ENCODE measurements around the gene EGFL8.

The EGFL8 gene

DNA sequence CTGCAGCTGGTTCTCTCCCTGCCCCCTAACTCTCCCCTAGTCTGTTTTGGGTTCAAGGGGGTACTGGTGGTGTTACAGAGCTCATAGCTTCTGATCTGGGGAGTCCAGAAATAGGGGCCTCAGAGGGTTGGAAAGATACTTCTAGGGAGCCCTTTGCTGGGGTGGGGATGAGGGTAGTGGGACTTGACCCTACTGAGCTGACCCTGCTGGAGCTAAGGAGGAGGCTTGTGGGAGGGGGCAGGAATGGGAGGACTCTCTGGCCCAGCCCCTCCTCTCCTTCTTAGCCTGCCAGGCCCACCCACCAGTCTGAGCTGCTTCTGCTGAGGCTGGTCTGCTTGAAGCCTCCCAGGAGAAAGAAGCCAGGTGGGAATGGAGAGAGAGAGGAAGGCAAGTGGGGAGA lies at the start of gene EGFL8:
Gene EGFL8, plus strand, starts transcription at position 301 of the 400 bp plus-strand sequence. CDS start 1,571 bp downstream, outside the sequence.
- Mint-ChIP-seq H3K4me1 (no peaks in the 10 kb centered on the region), H3K4me3 (no peak within 1 kb of the TSS), H3K27me3 (no peaks in the 10 kb centered on the region), H3K36me3 (peaks cover 19% of the 10 kb centered on the region), H3K27ac (no peak within 1 kb of the TSS), H3K9me3 (no peaks in the 10 kb centered on the region)
- CTCF ChIA-PET, result interaction anchor here (1.1 kb wide), 1 partner anchor 16 kb away, joined by 3 read pairs; no protein-coding TSS in a partner anchor
- DNase-seq, result no peak

DNA sequence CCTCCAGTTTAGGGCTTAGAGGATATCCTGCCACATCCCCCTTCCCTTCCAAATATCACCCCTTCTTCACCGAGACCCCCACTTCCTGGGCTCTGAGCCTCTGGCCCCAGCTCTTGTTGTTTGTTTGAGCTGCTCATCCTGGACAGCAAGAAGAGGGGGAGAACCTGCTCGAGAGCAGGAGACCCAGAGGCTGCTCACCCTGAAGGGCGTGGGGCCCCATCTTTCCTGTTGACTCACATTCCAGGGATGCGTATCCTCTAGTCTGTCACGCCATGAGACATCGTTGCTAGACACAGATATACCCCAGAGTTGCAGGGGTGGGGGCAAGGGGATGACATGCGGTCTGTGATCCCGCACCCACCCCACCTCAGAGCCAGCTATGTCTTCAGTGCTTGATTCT lies 49.6 kb upstream of the EGFL8 start:
- Mint-ChIP-seq H3K36me3 (peaks cover 39% of the 10 kb centered on the region), H3K27me3 (peaks cover 5% of the 10 kb centered on the region), H3K4me3 (no peak overlapping the region), H3K27ac (no peak overlapping the region), H3K9me3 (no peaks in the 10 kb centered on the region), H3K4me1 (peaks cover 8% of the 10 kb centered on the region)
- no peak for DNase-seq
- CTCF ChIA-PET, result interaction anchor here (1.9 kb wide), 1 partner anchor 10 kb away, joined by 5 read pairs; no protein-coding TSS in a partner anchor

DNA sequence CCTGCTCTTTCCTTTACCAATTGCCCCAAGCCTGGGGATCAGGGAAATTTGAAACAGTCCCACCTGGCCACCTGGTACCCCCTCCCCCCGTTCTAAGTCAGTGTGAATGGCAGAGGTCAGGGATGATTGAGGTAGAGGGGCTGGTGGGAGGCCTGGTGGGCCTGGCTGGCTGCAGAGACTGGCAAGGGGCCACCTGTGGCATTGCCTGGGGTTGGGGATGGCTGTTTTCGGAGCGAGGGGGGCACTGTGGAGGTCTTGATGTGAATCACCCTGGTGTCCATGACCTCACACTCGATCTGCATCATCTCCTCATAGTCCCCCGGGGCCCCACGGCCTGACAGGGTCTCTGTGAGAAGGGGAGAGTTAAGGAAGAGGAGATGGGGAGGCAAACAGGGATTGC lies 48.8 kb upstream of the EGFL8 start:
- H3K4me1 Mint-ChIP-seq, result peaks cover 8% of the 10 kb centered on the region
- H3K36me3 Mint-ChIP-seq, result peaks cover 42% of the 10 kb centered on the region
- DNase-seq, result no peak
- no peaks in the 10 kb centered on the region for H3K9me3 Mint-ChIP-seq
- no peak overlapping the region for H3K4me3 Mint-ChIP-seq
- no peak overlapping the region for H3K27ac Mint-ChIP-seq
- H3K27me3 Mint-ChIP-seq, result no peaks in the 10 kb centered on the region
- CTCF ChIA-PET, result interaction anchor here (1.9 kb wide), 1 partner anchor 9 kb away, joined by 5 read pairs; no protein-coding TSS in a partner anchor

DNA sequence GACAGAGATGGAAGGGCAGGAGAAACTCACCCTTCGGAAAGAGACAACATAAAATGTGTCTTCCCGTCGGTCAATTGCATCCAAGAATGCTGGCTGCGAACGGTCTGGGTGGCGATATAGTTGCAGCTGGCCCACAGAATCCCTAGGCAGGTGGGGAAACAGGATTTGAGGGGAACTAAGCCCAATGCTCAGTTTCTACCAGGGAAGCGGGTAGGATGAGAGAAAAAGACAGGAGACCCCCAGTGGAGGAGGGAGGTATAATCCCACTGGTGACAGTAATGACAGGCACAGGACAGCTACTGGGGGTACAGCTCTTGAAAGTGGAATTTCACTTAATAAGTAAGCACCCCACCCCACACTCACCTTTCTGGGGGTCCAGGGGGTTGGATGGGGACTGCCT lies 47.7 kb upstream of the EGFL8 start:
- no peak overlapping the region for H3K27ac Mint-ChIP-seq
- peaks cover 48% of the 10 kb centered on the region for H3K36me3 Mint-ChIP-seq
- peaks cover 8% of the 10 kb centered on the region for H3K4me1 Mint-ChIP-seq
- CTCF ChIA-PET, result interaction anchor here (1.2 to 2.7 kb wide), 3 partner anchors 12 to 79 kb away, joined by 3 to 25 read pairs (median 6); partner anchors contain the start of genes ATF6B and FKBPL
- H3K4me3 Mint-ChIP-seq, result no peak overlapping the region
- no peaks in the 10 kb centered on the region for H3K9me3 Mint-ChIP-seq
- DNase-seq, result no peak
- no peaks in the 10 kb centered on the region for H3K27me3 Mint-ChIP-seq

DNA sequence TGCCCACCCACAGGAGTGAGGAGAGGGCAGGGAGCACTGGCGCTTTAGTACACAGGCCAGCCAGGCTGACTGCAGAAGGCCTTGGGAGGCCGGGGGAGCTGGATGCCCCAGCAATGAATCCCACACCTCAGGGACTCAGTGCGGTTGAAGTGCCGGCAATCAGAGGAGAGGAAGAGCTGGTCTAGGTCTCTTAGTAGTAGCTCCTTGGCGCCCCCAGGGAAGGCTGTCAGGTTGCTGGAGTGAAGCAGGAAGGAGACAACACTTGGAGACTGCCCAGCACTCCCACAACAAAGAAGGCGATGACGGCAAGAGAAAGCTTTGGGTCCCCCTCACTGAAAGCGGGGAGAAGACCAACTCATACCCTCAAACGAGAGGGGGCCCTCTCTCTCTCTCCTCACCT lies 46.9 kb upstream of the EGFL8 start:
- peaks cover 8% of the 10 kb centered on the region for H3K4me1 Mint-ChIP-seq
- H3K27me3 Mint-ChIP-seq, result no peaks in the 10 kb centered on the region
- CTCF ChIA-PET, result interaction anchor here (0.8 to 2.7 kb wide), 8 partner anchors 10 to 297 kb away, joined by 3 to 25 read pairs (median 3); partner anchors contain the start of genes ATF6B and FKBPL
- no peak for DNase-seq
- no peak overlapping the region for H3K4me3 Mint-ChIP-seq
- no peaks in the 10 kb centered on the region for H3K9me3 Mint-ChIP-seq
- H3K36me3 Mint-ChIP-seq, result peaks cover 54% of the 10 kb centered on the region
- H3K27ac Mint-ChIP-seq, result peak overlapping the region; percentile 58

DNA sequence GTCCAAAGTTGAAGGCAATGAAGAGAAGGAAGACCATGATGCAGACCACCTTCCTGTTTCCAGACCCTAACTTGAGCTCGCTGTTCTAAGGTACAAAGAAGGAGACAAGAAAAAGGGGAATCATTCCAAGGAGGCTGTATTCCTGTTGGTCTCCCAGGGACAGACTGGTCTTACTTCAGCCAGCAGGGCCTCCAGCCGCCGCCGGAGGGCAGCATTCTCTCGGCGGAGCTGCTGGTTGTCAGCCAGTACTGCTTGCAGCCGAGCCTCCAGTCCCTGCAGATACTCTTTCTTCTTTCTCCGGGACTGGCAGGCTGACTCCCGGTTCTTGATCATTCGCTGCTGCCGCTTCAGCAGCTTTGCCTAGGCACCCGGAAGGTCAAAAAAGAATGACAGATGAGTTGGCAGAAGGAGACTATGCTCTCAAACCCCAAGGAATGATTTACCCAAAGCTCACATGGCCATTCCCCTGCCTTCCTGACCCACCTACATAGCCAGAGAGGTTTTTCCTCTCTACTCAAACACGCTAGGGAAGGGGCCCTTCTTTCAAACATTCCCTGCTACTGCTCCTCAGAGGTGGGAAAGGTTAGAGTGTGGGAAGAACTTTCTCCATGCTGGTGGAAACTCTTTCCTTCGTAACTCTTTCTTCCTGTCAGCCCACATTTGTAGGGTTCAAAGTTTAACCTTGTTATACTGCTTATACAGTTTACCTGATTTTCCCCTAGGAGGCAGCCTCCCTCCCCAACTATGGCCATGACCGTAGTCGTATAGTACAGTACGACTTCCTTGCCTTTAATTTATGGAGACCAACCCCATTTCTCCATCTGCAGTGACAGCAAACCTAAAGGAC lies 45.4 kb upstream of the EGFL8 start:
- CTCF ChIA-PET, result interaction anchor here (0.7 to 2.7 kb wide), 14 partner anchors 8 to 105 kb away, joined by 3 to 25 read pairs (median 4); partner anchors contain the start of genes ATF6B, FKBPL, NOTCH4 and PRRT1
- Mint-ChIP-seq H3K27me3 (no peaks in the 10 kb centered on the region), H3K27ac (no peak overlapping the region), H3K9me3 (no peaks in the 10 kb centered on the region), H3K4me1 (peaks cover 8% of the 10 kb centered on the region), H3K36me3 (peaks cover 59% of the 10 kb centered on the region), H3K4me3 (no peak overlapping the region)
- peak; percentile 83 for DNase-seq

DNA sequence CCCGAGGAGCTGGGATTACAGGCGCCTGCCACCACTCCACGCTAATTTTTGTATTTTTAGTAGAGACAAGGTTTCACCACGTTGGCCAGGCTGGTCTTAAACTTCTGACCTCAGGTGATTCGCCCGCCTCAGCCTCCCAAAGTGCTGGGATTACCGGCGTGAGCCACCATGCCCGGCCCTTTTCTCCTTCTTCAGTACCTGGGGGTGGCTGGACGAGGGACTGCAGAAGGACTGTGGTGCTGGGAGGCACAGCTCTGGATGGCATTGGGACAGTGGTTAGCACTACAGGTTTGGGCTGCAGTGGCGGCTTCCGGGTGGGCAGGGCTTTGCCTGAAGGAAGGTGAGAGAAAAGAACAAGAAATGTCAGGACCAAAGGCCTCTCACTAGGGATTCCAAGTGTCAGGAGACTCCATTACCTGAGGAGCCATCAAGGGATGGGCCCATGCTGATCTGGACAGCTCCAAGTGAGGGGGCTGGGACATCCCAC lies 43.8 kb upstream of the EGFL8 start:
- CTCF ChIA-PET, result interaction anchor here (1.2 to 1.6 kb wide), 2 partner anchors 28 to 34 kb away, joined by 3 to 4 read pairs; no protein-coding TSS in a partner anchor
- H3K4me3 Mint-ChIP-seq, result no peak overlapping the region
- peaks cover 12% of the 10 kb centered on the region for H3K4me1 Mint-ChIP-seq
- DNase-seq, result no peak
- no peaks in the 10 kb centered on the region for H3K9me3 Mint-ChIP-seq
- peaks cover 59% of the 10 kb centered on the region for H3K36me3 Mint-ChIP-seq
- H3K27me3 Mint-ChIP-seq, result no peaks in the 10 kb centered on the region
- H3K27ac Mint-ChIP-seq, result no peak overlapping the region

DNA sequence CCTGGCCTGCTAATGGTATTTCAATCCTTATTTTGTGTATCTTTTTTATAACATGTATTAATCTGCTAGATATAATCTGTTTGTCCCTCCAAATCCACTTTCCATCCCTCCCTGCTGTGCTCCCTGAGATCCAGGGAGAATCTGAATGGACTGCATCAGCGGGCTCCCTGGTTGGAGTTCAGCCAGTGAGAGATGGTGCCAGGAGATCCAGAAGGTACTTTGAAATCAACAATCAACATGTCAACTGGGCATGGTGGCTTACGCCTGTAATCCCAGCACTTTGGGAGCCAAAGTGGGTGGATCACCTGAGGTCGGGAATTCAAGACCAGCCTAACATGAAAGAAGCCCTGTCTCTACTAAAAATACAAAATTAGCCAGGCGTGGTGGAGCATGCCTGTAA lies 40.7 kb upstream of the EGFL8 start:
- H3K4me1 Mint-ChIP-seq, result peaks cover 41% of the 10 kb centered on the region
- H3K36me3 Mint-ChIP-seq, result peaks cover 64% of the 10 kb centered on the region
- CTCF ChIA-PET, result interaction anchor here (1.5 kb wide), 1 partner anchor 9 kb away, joined by 5 read pairs; no protein-coding TSS in a partner anchor

DNA sequence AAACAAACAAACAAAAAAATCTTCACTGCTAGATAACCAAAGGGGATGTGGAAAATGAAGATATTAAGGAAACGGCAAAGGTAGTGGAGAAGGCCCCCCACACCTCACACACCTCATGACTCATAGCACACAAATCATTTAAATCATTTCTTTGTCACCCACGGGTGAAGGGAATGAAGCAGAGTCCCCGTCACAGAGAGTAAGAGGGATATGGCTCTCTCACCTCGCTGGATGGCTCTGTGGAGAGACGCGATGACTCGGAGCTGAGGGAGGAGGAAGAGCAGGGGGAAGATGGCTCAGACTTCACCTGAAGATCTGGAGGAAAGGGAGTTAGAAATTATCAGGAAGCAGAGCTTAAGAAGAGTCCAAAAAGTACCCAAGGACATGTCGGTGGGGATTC lies 37.5 kb upstream of the EGFL8 start:
- Mint-ChIP-seq H3K4me3 (peak overlapping the region; percentile 99), H3K27me3 (peaks cover 11% of the 10 kb centered on the region), H3K4me1 (peaks cover 50% of the 10 kb centered on the region), H3K27ac (peak overlapping the region; percentile 95), H3K9me3 (no peaks in the 10 kb centered on the region), H3K36me3 (peaks cover 45% of the 10 kb centered on the region)
- CTCF ChIA-PET, result interaction anchor here (3.7 kb wide), 1 partner anchor 9 kb away, joined by 25 read pairs; no protein-coding TSS in a partner anchor
- DNase-seq, result no peak

More for the DNA sequence above, 40.7 kb upstream of the EGFL8 start:
- Mint-ChIP-seq H3K4me3 (no peak overlapping the region), H3K9me3 (no peaks in the 10 kb centered on the region), H3K27ac (no peak overlapping the region), H3K27me3 (no peaks in the 10 kb centered on the region)
- DNase-seq, result no peak

DNA sequence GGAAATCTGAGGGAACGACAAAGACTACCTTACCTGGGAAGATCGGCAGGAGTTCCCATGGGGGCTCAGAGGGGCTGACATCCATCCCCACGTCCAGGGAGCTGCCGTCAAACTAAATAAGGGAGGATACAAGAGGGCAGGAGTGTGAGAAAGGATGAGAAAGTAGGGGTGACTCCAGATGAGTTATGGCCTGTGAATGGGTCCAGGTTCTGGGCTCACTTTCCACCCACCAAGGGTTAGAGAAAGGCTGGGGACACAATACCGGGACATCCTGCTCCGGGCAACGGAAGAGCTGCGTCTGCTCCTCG lies 37.0 kb upstream of the EGFL8 start:
- Mint-ChIP-seq H3K4me1 (peaks cover 50% of the 10 kb centered on the region), H3K27me3 (peaks cover 11% of the 10 kb centered on the region), H3K4me3 (peak overlapping the region; percentile 99), H3K36me3 (peaks cover 41% of the 10 kb centered on the region), H3K27ac (peak overlapping the region; percentile 95), H3K9me3 (no peaks in the 10 kb centered on the region)
- CTCF ChIA-PET, result interaction anchor here (1.3 to 3.7 kb wide), 2 partner anchors 9 to 13 kb away, joined by 3 to 25 read pairs; no protein-coding TSS in a partner anchor
- no peak for DNase-seq

DNA sequence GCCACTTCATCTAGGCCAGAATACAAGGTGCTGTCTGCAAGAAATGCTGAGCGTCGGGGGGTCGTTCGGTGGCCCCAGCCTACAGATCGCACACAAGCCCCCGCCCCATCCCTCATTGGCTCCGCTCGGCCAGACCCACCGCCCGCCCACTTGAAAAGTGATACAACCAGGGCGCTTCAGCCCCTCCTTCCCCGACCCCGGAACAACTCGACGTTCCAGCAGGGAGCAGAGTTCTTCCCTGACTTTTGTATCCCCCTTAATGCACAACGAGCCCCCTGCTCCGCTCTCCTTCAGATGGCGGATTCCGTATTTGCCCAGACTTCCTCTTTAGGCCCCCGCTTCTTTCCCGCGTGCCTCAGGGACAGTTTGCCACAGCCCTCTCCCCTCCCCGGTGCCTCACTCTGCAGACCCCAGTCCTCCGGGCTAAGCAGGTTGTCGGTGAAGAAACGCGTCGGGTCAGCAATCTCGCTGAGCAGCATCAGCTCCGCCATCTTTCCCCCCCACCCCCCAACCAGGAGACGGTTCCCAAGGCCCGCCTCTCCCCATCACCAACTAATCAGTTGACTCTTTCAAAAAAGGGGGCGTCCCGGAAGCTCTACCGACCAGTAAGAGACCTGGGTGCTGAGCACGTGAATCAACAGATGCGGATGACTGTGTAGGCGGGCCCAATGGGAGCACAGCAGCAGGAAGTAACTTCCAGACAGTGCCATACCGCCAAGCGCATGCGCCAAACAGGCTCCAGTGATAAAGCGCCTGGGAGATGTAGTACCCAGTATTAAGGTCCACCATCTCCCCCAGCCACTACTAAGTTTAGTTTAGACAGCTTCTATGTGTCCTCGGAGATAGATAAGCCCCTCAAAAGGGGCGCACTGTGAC lies 36.4 kb upstream of the EGFL8 start, which contains the start of gene ATF6B:
Gene ATF6B, minus strand, starts transcription at position 530 of the 876 bp plus-strand sequence. Its CDS starts 39 bp downstream, at position 491.
- Mint-ChIP-seq H3K4me1 (peaks cover 50% of the 10 kb centered on the region), H3K4me3 (peak within 1 kb of the TSS; percentile 99), H3K27me3 (peaks cover 11% of the 10 kb centered on the region), H3K9me3 (no peaks in the 10 kb centered on the region), H3K36me3 (peaks cover 40% of the 10 kb centered on the region), H3K27ac (peak within 1 kb of the TSS; percentile 95)
- DNase-seq, result peak; percentile 99
- CTCF ChIA-PET, result interaction anchor here (1.3 to 3.7 kb wide), 3 partner anchors 10 to 65 kb away, joined by 3 to 25 read pairs (median 5); partner anchors contain the start of gene GPSM3

DNA sequence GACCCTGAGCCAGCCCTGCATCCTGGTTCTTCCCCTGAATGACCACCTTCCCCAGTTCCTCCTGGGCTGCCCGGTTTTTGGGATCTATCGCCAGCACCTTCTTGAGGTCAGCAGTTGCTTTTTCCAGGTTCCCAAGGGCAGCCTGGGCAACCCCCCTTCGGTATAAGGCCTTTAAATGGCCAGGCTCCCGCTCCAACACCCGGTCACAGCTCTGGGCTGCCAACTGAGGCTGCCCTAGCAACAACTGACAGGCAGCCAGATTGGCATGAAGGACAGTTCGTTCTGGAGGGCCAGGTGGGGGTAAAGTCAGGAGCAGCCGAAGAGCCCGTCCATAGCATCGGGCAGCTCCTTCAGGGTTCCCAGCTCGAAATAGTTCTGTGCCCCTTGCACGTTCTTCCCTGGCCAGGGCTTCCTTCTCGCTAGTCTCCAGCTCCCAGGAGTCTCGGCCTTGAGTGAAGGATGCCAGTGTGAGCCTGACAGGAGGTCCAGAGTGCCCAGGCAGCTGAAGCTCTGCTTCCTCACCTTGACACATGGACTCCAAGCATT lies 35.6 kb upstream of the EGFL8 start:
- H3K9me3 Mint-ChIP-seq, result no peaks in the 10 kb centered on the region
- peaks cover 50% of the 10 kb centered on the region for H3K4me1 Mint-ChIP-seq
- H3K36me3 Mint-ChIP-seq, result peaks cover 33% of the 10 kb centered on the region
- CTCF ChIA-PET, result interaction anchor here (0.7 to 3.7 kb wide), 4 partner anchors 11 to 67 kb away, joined by 3 to 25 read pairs (median 4); partner anchors contain the start of gene GPSM3
- peaks cover 12% of the 10 kb centered on the region for H3K27me3 Mint-ChIP-seq
- DNase-seq, result no peak
- H3K27ac Mint-ChIP-seq, result peak overlapping the region; percentile 95
- H3K4me3 Mint-ChIP-seq, result peak overlapping the region; percentile 99
